ENCODE data around the gene DGCR2. TPM values are rescaled to one million over a fixed set of nuclear protein-coding genes. Genes with fewer than 3 reads are reported as not detected.

The DGCR2 gene
- total and polyA plus RNA-seq, 4 donors = 61.5 to 123 (median 94.6) TPM

DNA sequence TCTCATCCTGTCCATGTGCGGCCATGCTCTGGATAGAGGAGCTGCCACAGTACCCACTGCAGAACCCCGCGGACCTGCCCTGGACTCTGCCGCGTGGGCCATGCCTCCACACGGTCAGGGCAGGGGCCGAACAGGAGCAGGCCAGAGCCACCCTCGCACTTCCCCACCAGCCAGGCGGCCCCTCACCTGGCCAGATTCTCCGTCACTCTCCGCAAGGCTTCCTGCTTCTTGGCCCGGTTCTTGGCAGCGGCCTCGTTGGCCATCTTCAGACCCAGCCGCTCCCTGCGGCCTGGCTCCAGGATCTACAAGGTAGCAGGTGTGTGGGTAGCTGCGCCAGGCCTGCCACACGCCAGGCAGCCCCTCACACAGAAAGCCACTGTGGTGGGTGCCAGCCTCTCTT, 12.7 kb upstream of the DGCR2 start:
- no peaks in the 10 kb centered on the region for H3K27me3 ChIP-seq (ENCODE audit: control insufficient read depth, insufficient read depth, low read length)
- H3K4me1 ChIP-seq (ENCODE audit: control insufficient read depth, insufficient read depth, low read length) = no peaks in the 10 kb centered on the region
- H3K27ac ChIP-seq (ENCODE audit: low read depth, low read length) = no peak overlapping the region
- H3K4me3 ChIP-seq (ENCODE audit: low read depth, low read length) = no peak overlapping the region
- no peaks in the 10 kb centered on the region for H3K9me3 ChIP-seq (ENCODE audit: control insufficient read depth, insufficient read depth, low read length)
- WGBS (ENCODE audit: insufficient coverage) = 98% methylated on average over 18 of the region's 18 CpGs
- H3K36me3 ChIP-seq (ENCODE audit: control insufficient read depth, insufficient read depth, low read length) = peaks cover 90% of the 10 kb centered on the region
- DNase-seq (ENCODE audit: low read depth in 4 of 6, low spot score in 6 of 6) = no peak

DNA sequence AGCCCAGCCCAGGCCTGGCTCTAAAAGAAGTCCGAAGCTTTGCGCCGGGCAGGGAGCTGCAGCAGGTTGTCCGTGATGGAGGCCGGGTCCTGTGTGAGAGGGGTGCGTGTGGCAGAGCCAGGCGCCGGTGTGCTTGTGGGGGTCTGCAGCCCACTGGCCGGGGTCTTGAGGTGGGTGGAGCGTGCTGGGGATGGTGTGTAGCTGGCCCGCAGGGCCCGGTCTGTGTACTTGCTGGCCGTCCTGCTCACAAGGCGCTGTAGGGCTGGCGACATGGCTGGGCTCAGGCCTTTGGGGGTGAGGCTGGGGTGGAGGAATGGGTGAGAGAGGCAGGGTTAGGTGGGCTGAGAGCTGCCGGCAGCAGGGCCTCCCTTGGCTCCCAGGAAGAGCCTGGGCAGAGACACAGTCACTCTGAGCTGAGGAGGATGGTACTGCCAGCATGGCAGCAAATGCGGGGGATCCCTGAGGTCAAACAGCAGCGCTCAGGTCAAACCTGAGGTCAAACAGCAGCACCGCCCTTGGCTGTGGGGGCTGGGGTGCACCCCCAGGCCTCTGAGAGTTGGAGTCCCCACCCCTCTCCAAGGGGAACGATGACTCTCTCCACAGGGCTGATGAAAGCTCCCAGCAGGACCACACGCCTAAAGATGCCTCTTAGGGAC, 12.1 kb upstream of the DGCR2 start:
- Histone ChIP-seq H3K27ac (ENCODE audit: low read depth, low read length) (no peak overlapping the region), H3K9me3 (ENCODE audit: control insufficient read depth, insufficient read depth, low read length) (no peaks in the 10 kb centered on the region), H3K36me3 (ENCODE audit: control insufficient read depth, insufficient read depth, low read length) (peaks cover 86% of the 10 kb centered on the region), H3K4me1 (ENCODE audit: control insufficient read depth, insufficient read depth, low read length) (no peaks in the 10 kb centered on the region), H3K27me3 (ENCODE audit: control insufficient read depth, insufficient read depth, low read length) (no peaks in the 10 kb centered on the region), H3K4me3 (ENCODE audit: low read depth, low read length) (no peak overlapping the region)
- no peak for DNase-seq (ENCODE audit: low read depth in 4 of 6, low spot score in 6 of 6)
- WGBS (ENCODE audit: insufficient coverage) = 97% methylated on average over 20 of the region's 21 CpGs

DNA sequence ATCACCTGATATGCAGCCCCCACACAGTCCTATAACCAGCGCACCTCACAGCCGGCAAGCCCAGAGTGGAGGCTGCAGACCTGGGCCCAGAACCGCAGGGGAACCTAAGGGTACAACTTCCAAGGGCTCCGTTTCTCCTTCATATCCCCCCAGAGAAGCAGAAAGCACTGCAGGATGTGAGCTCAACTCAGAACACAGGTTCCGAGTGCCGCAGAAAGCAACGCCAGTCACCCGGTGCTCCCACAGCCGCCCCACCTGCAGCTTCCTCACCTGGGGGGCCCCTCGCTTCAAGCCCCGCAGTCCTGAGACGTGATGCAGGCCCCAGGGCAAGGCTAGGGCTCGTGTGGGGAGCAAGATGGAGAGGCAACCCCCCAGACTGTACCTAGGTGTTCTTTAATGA, 11.3 kb upstream of the DGCR2 start:
- Histone ChIP-seq H3K4me3 (ENCODE audit: low read depth, low read length) (no peak overlapping the region), H3K36me3 (ENCODE audit: control insufficient read depth, insufficient read depth, low read length) (peaks cover 78% of the 10 kb centered on the region), H3K4me1 (ENCODE audit: control insufficient read depth, insufficient read depth, low read length) (no peaks in the 10 kb centered on the region), H3K27ac (ENCODE audit: low read depth, low read length) (no peak overlapping the region), H3K9me3 (ENCODE audit: control insufficient read depth, insufficient read depth, low read length) (no peaks in the 10 kb centered on the region), H3K27me3 (ENCODE audit: control insufficient read depth, insufficient read depth, low read length) (no peaks in the 10 kb centered on the region)
- WGBS (ENCODE audit: insufficient coverage) = 95% methylated on average over 12 of the region's 13 CpGs
- no peak for DNase-seq (ENCODE audit: low read depth in 4 of 6, low spot score in 6 of 6)

DNA sequence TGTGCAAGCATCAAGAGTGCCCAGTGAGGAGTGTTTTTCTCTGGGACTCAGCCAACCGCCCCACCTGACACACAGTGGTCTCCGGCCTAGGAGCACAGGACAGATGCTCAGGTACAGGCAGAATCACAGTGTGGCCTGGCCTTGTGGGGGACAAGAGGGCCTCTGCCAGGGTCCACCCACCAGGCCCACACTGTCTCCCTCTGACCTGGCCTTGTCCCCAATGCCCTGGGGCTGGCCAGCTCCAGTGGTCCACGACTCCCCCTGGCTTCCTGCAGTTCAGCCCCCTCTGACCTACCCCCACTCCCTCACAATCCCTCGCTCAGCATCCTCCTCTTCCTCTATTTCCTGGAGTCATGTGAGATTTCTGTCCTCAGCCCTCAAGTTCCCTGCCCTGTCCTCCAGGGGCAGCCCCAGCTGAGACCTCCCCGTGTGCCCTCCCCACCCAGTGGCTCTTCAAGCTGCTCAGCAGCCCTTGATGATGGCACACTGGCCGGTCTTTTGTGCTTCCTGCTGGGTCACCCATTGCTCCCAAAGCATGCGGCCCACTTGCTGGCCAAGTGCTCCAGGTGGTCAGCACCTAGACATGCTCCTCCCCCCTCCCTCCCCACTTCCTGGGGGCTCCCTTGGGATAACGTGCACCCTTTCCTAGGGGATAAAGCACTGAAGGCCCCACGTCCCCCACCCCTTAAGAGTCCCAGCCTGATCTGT, 10.6 kb upstream of the DGCR2 start:
- H3K27me3 ChIP-seq (ENCODE audit: control insufficient read depth, insufficient read depth, low read length) = no peaks in the 10 kb centered on the region
- peaks cover 71% of the 10 kb centered on the region for H3K36me3 ChIP-seq (ENCODE audit: control insufficient read depth, insufficient read depth, low read length)
- 93% methylated on average over 7 of the region's 9 CpGs for WGBS (ENCODE audit: insufficient coverage)
- no peaks in the 10 kb centered on the region for H3K4me1 ChIP-seq (ENCODE audit: control insufficient read depth, insufficient read depth, low read length)
- no peaks in the 10 kb centered on the region for H3K9me3 ChIP-seq (ENCODE audit: control insufficient read depth, insufficient read depth, low read length)
- no peak for DNase-seq (ENCODE audit: low read depth in 4 of 6, low spot score in 6 of 6)
- no peak overlapping the region for H3K27ac ChIP-seq (ENCODE audit: low read depth, low read length)
- H3K4me3 ChIP-seq (ENCODE audit: low read depth, low read length) = no peak overlapping the region

DNA sequence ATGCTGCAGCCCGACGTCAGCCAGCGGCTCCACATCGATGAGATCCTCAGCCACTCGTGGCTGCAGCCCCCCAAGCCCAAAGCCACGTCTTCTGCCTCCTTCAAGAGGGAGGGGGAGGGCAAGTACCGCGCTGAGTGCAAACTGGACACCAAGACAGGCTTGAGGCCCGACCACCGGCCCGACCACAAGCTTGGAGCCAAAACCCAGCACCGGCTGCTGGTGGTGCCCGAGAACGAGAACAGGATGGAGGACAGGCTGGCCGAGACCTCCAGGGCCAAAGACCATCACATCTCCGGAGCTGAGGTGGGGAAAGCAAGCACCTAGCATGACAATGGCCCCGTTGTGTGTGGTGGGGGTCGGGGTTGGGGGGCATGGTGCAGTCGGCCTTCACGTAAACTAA, 9.9 kb upstream of the DGCR2 start:
- Histone ChIP-seq H3K4me3 (ENCODE audit: low read depth, low read length) (no peak overlapping the region), H3K27ac (ENCODE audit: low read depth, low read length) (no peak overlapping the region), H3K27me3 (ENCODE audit: control insufficient read depth, insufficient read depth, low read length) (no peaks in the 10 kb centered on the region), H3K36me3 (ENCODE audit: control insufficient read depth, insufficient read depth, low read length) (peaks cover 64% of the 10 kb centered on the region), H3K4me1 (ENCODE audit: control insufficient read depth, insufficient read depth, low read length) (no peaks in the 10 kb centered on the region), H3K9me3 (ENCODE audit: control insufficient read depth, insufficient read depth, low read length) (no peaks in the 10 kb centered on the region)
- no peak for DNase-seq (ENCODE audit: low read depth in 4 of 6, low spot score in 6 of 6)
- WGBS (ENCODE audit: insufficient coverage) = 92% methylated on average over 19 of the region's 20 CpGs

DNA sequence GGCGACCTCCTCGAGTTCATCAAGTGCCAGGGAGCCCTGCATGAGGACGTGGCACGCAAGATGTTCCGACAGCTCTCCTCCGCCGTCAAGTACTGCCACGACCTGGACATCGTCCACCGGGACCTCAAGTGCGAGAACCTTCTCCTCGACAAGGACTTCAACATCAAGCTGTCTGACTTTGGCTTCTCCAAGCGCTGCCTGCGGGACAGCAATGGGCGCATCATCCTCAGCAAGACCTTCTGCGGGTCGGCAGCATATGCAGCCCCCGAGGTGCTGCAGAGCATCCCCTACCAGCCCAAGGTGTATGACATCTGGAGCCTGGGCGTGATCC, 9.4 kb upstream of the DGCR2 start:
- no peak for DNase-seq (ENCODE audit: low read depth in 4 of 6, low spot score in 6 of 6)
- no peaks in the 10 kb centered on the region for H3K4me1 ChIP-seq (ENCODE audit: control insufficient read depth, insufficient read depth, low read length)
- no peaks in the 10 kb centered on the region for H3K27me3 ChIP-seq (ENCODE audit: control insufficient read depth, insufficient read depth, low read length)
- 98% methylated on average over 19 of the region's 19 CpGs for WGBS (ENCODE audit: insufficient coverage)
- no peaks in the 10 kb centered on the region for H3K9me3 ChIP-seq (ENCODE audit: control insufficient read depth, insufficient read depth, low read length)
- peaks cover 59% of the 10 kb centered on the region for H3K36me3 ChIP-seq (ENCODE audit: control insufficient read depth, insufficient read depth, low read length)
- no peak overlapping the region for H3K4me3 ChIP-seq (ENCODE audit: low read depth, low read length)
- no peak overlapping the region for H3K27ac ChIP-seq (ENCODE audit: low read depth, low read length)

DNA sequence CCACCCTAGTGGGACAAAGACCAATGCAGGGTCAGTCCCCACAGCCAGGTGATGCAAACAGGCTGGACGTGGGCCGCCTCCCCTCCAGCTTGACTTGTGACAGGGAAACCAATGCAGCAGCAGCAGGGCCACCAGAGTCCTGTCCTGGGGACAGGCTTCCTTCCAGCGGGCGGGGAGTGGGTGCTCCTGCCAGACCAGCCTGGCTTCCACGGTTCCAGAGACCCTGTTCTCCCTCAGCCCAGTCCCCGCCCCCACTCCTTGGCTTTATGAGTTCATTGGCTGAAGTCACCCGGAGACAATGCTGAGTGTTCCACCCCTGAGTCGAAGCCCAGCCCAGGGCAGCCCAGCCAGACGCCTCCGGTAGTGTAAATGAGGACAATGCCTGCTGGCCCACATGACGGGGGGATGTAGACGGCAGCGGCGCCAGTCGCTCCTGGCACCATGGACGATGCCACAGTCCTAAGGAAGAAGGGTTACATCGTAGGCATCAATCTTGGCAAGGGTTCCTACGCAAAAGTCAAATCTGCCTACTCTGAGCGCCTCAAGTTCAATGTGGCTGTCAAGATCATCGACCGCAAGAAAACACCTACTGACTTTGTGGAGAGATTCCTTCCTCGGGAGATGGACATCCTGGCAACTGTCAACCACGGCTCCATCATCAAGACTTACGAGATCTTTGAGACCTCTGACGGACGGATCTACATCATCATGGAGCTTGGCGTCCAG, 8.9 kb upstream of the DGCR2 start, which contains the start of gene TSSK2:
Gene TSSK2 (plus strand): TSS at position 350 of the 726 bp plus-strand sequence. CDS start 92 bp downstream, at position 442.
- peaks cover 54% of the 10 kb centered on the region for H3K36me3 ChIP-seq (ENCODE audit: control insufficient read depth, insufficient read depth, low read length)
- H3K27me3 ChIP-seq (ENCODE audit: control insufficient read depth, insufficient read depth, low read length) = no peaks in the 10 kb centered on the region
- no peak for DNase-seq (ENCODE audit: low read depth in 4 of 6, low spot score in 6 of 6)
- H3K27ac ChIP-seq (ENCODE audit: low read depth, low read length) = no peak within 1 kb of the TSS
- WGBS (ENCODE audit: insufficient coverage) = 79% methylated on average over 27 of the region's 27 CpGs
- H3K4me1 ChIP-seq (ENCODE audit: control insufficient read depth, insufficient read depth, low read length) = no peaks in the 10 kb centered on the region
- no peaks in the 10 kb centered on the region for H3K9me3 ChIP-seq (ENCODE audit: control insufficient read depth, insufficient read depth, low read length)
- no peak within 1 kb of the TSS for H3K4me3 ChIP-seq (ENCODE audit: low read depth, low read length)

DNA sequence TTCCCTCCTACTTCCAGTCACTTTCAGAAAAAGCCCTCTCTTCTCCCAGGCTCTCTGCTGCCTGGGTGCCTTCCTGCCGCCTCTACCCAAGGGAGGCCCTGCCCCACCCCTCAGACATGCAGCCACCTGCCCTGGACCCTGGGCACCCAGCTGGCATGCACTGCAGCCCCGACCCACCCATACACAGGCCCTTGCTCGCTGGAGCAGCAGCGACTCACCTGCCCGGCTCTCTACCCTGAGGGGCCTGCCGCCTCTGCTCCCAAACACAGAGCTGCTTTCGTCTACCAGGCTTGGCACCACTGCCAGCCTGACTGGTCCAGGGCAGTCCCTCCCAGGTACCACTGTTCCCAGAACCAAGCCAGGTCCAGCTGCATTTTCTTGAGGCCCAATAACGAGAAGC, 7.7 kb upstream of the DGCR2 start:
- peaks cover 45% of the 10 kb centered on the region for H3K36me3 ChIP-seq (ENCODE audit: control insufficient read depth, insufficient read depth, low read length)
- H3K4me1 ChIP-seq (ENCODE audit: control insufficient read depth, insufficient read depth, low read length) = no peaks in the 10 kb centered on the region
- no peaks in the 10 kb centered on the region for H3K9me3 ChIP-seq (ENCODE audit: control insufficient read depth, insufficient read depth, low read length)
- WGBS (ENCODE audit: insufficient coverage) = 82% methylated on average over 8 of the region's 8 CpGs
- DNase-seq (ENCODE audit: low read depth in 4 of 6, low spot score in 6 of 6) = no peak
- H3K4me3 ChIP-seq (ENCODE audit: low read depth, low read length) = no peak overlapping the region
- H3K27ac ChIP-seq (ENCODE audit: low read depth, low read length) = no peak overlapping the region
- no peaks in the 10 kb centered on the region for H3K27me3 ChIP-seq (ENCODE audit: control insufficient read depth, insufficient read depth, low read length)

DNA sequence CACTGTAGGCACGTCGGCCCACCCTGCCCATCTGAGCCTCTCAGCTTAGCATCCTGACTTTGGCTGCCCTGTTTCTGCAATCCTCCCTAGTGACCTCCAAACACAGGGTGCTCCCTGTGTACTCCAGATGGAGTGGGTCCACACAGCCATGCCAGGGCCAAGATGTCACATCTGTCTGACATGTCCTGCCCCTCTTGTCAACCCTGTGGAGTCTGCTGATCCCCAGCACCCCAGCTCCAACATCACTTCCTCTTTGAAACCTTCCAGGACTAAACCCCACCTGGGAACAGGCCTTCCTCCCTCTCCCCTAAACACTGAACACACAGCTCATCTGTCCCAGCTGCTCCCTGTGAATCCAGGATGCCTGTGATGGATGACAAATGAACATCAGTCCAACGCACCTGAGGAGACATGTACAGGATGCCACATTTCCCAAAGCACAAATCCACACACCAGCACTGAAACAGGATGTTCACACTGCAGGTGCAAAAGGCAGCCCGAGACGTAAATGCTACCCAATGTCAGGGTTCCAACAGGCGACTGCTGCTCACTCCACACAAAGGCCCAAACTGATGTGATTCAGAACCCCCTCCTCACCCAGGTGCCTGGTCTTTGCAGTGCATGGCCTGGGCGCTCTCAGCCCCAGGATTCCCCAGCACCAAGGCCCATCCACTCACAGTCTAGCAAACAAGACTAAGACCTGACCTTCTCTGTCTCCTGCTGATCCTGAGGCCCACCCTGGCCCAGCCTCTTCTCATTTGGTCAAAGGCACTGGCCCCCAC, 6.9 kb upstream of the DGCR2 start:
- Histone ChIP-seq H3K36me3 (ENCODE audit: control insufficient read depth, insufficient read depth, low read length) (peaks cover 38% of the 10 kb centered on the region), H3K4me3 (ENCODE audit: low read depth, low read length) (no peak overlapping the region), H3K27ac (ENCODE audit: low read depth, low read length) (no peak overlapping the region), H3K9me3 (ENCODE audit: control insufficient read depth, insufficient read depth, low read length) (no peaks in the 10 kb centered on the region), H3K4me1 (ENCODE audit: control insufficient read depth, insufficient read depth, low read length) (no peaks in the 10 kb centered on the region), H3K27me3 (ENCODE audit: control insufficient read depth, insufficient read depth, low read length) (no peaks in the 10 kb centered on the region)
- DNase-seq (ENCODE audit: low read depth in 4 of 6, low spot score in 6 of 6) = no peak
- WGBS (ENCODE audit: insufficient coverage) = 86% methylated on average over 7 of the region's 7 CpGs
